Measurements from ENCODE around the gene GALNT18.

- TF ChIP-seq, protein P1, sequence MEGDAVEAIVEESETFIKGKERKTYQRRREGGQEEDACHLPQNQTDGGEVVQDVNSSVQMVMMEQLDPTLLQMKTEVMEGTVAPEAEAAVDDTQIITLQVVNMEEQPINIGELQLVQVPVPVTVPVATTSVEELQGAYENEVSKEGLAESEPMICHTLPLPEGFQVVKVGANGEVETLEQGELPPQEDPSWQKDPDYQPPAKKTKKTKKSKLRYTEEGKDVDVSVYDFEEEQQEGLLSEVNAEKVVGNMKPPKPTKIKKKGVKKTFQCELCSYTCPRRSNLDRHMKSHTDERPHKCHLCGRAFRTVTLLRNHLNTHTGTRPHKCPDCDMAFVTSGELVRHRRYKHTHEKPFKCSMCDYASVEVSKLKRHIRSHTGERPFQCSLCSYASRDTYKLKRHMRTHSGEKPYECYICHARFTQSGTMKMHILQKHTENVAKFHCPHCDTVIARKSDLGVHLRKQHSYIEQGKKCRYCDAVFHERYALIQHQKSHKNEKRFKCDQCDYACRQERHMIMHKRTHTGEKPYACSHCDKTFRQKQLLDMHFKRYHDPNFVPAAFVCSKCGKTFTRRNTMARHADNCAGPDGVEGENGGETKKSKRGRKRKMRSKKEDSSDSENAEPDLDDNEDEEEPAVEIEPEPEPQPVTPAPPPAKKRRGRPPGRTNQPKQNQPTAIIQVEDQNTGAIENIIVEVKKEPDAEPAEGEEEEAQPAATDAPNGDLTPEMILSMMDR (IDR thresholded peaks at IDR 0.05), result no peak
- TF ChIP-seq POLR2AphosphoS5 (IDR thresholded peaks at IDR 0.05), result no peak
Observed at GRCh38 chr11:11281626-11282025, 340.2 kb downstream of the GALNT18 start.

Measured in prostate gland (tissue), 2 donors.